Measurements from ENCODE around the gene VEGFB.
A peak's percentile ranks its signal among the peaks of the same experiment; 100 is the strongest.

The VEGFB gene

GRCh38 chr11:64264371-64264852, 30.0 kb downstream of the VEGFB start:
- no peak for TF ChIP-seq CTCF (IDR thresholded peaks at IDR 0.05; ENCODE audit: low read depth, low read length)
- DNase-seq (ENCODE audit: low read depth, low spot score) = no peak
- in situ Hi-C loops (cut with HindIII; ENCODE audit: low sequenced_read_pairs) = no loop called here
- H3K4me3 ChIP-seq (ENCODE audit: low read depth, low read length) = no peak overlapping the region

- no peak for TF ChIP-seq CTCF (IDR thresholded peaks at IDR 0.05; ENCODE audit: low read depth, low read length)
- no peak overlapping the region for H3K4me3 ChIP-seq (ENCODE audit: low read depth, low read length)
- in situ Hi-C loops (cut with HindIII; ENCODE audit: low sequenced_read_pairs) = no loop called here
- DNase-seq (ENCODE audit: low read depth, low spot score) = no peak
Observed at GRCh38 chr11:64265176-64266160, 31.1 kb downstream of the VEGFB start.

GRCh38 chr11:64266339-64266738, 32.0 kb downstream of the VEGFB start:
- no peak overlapping the region for H3K4me3 ChIP-seq (ENCODE audit: low read depth, low read length)
- DNase-seq (ENCODE audit: low read depth, low spot score) = no peak
- in situ Hi-C loops (cut with HindIII; ENCODE audit: low sequenced_read_pairs) = no loop called here
- TF ChIP-seq CTCF (IDR thresholded peaks at IDR 0.05; ENCODE audit: low read depth, low read length) = no peak

GRCh38 chr11:64267207-64267945, 33.0 kb downstream of the VEGFB start:
- in situ Hi-C loops (cut with HindIII; ENCODE audit: low sequenced_read_pairs) = no loop called here
- no peak overlapping the region for H3K4me3 ChIP-seq (ENCODE audit: low read depth, low read length)
- DNase-seq (ENCODE audit: low read depth, low spot score) = no peak
- TF ChIP-seq CTCF (IDR thresholded peaks at IDR 0.05; ENCODE audit: low read depth, low read length) = no peak

GRCh38 chr11:64268025-64268892, 33.9 kb downstream of the VEGFB start:
- TF ChIP-seq CTCF (IDR thresholded peaks at IDR 0.05; ENCODE audit: low read depth, low read length) = no peak

More at GRCh38 chr11:64268025-64268892, 33.9 kb downstream of the VEGFB start:
- peak overlapping the region; percentile 58 for H3K4me3 ChIP-seq (ENCODE audit: low read depth, low read length)
- DNase-seq (ENCODE audit: low read depth, low spot score) = peak; percentile 26
- in situ Hi-C loops (cut with HindIII; ENCODE audit: low sequenced_read_pairs) = no loop called here

Measured in astrocyte of the spinal cord (primary cell).